Measurements from ENCODE around the gene PUM1.

PUM1 gene

GRCh38 chr1:30903343-30904034, 162.0 kb downstream of the PUM1 start:
- DNase-seq = no peak

DNA sequence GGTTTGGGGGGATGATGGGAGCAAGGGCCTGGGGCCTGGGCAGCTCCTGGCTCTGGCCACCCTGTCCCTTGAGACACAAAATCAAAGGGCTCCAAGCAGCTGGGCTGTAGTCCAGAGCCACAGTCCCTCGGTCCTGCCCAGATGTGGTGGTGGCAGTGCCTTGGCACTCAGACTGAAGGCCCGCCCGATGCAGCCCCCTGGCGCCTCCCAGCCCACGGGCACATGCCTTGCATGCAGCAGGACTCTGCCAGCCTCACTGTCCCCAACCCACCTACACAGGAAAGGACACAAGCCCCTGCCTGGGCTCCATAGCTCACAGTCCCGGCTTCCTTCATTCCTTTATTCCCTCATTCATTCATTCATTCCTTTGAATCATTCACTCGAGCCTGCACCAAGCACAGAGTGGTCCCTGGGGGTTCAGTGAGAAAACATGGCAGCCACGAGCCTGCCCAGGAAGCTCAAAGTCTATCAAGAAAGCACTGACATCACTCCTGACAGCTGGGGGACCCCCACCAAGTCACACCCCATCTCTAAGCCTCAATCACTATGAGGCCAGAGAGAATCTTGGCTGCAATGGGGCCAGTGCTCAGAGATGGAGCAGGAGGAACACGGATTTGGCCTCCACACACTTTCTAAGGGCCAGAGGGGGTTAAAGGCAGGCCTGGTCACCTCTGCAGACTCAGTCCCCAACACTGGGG, 162.8 kb downstream of the PUM1 start:
- no peak for DNase-seq

DNA sequence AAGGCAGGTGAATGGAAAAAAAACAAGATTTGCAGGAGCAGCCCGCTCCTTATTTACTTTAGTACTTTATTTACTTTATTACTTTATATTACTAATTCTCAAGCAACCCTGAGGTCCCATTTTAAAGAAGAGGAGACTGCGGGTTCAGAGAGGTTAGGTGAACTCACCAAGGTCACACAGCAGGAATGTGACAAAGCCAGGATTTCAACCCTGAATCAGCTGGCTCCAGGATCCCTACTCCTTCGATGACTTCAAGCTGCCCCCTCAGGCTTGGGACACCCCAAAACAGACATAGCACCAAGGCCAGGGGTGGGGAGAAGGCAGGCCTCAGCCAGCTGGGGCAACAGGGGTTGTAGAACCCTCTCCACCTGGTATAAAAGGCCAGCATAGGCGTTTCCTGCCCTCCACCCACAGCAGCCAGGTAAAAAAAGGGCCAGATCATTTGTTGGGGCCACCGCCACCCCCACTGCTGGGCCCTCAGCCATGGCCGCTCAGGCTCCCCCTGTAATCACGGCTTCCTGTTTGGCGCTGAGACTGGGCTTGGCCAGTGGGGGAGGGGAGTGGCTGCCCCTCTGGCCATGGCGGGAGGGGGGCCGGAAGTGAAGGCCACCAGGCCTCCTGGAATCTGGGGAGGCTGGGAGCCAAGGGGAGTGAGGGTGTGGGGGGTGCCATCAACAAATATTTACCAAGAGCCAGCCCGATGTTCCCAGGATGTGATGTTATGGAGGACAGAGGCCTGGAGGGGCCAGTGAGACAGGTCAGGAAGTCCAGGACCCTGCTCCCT, 163.5 kb downstream of the PUM1 start:
- DNase-seq = no peak

DNA sequence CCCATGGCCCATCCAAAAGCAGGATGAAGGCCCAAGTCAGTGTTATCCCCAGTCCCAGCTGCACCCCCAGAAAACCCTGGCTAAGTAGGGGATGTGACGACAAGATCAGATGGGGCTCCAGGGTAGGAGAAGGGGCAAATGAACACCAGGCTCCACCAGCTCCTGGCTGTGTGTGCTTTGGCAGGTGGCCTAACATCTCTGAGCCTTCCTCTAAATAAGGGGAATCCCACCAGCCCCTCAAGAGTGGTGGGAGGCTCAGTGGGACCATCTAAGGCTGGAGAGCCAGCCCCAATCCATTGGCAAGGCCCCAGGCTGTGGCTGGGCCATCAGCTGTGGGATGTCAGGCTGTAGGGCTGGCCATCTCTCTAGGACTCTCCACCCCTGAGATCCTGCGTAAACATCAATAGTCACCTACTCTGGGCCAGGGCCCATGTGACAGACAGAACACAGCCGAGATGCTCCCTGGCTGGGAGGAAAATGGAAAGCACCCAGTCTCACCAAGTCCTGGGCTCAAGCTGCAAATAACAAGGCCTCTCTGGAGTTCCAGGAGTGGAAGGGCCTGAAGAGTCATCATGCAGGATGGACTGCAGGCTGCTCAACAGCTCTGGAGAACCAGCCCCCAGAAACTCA, 164.5 kb downstream of the PUM1 start:
- no peak for DNase-seq

DNA sequence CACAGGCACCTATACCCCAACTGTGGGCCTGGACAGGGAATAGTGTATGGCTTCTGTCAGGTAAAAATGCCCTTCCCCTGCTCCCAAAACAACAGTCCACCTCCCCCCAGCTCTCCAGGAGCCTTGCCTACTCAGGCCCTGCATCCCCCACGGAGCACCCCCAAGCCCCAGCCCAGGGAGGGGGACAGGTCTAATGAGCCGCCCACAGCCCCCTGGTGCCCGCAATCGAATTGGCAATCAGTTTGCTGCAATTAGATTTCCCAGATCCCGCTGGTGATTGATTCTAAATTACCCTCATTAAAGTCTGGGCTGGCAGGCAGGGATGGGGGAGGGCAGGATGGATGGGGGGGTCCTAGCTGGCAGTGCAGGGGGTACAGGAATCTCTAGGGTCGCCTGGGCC, 165.0 kb downstream of the PUM1 start:
- no peak for DNase-seq

DNA sequence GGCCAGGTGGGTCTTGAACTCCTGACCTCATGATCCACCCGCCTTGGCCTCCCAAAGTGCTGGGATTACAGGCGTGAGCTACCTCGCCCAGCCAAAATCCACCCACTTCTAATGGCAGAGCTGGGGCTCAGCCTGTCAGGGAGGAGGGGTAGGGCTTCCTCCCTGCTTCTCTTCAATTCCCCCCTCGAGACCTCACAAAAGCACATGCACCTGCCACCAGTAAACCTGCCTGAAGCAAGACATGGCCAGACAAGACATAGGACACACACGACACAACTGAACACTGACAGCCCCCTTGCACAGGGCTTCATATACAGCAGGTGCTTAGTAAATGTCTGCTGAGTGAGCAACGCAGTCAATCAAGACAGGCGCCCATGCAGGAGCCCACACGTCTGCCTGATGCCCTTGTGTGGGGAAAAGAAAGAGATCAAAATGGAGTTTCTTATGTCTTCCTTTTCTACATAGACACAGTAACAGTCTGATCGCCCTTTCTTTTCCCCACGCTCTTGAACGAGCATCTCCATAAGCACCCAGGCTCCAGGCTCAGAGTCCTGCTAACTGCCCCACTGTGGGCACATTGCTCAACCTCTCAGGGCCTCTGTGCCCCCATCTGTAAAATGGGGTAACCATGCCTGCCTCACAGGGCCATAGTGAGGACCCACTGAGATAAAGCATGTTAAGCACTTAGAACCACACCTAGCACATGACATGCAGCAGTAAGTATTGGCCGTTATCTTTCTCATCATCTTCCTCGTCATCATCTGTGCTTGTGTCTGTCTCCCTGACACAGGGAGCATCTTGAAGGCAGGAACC, 165.7 kb downstream of the PUM1 start:
- DNase-seq = no peak

DNA sequence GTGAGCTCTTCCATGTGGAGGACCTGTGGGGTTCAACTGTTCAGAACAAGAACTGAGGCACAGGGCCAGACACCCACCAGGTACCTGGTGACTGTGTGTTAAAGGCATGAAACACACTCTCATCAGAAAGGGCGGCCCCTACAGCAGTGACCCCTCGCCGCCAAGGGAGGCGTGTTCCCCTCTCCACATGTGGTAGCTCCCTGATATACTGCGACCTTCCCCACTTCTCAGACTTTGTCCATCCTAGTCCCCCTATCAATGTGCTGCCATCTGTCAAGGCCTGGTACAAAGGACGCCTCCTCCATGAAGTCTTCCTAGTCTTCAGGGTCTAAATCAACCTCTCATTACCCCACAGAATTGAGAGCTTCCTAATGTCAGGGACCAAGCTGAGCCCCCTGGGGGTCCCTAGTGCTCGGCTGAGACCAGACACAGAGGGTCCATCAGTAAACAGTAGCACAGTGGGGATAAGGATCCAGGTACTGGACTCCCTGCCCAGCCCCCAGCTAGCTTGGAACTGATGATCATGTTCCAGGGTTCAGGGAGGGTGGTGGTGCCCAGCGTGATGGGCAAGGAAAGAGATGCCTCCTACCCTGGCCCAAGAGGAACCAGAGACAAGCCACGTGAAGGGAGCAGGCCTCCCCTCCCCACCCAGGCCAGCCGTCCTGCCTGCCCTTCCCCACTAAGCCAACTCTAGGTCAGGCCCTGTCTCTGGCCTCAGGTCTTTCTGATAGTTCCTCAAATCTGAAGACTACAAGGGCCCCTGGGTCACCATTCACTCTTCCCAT, 167.3 kb downstream of the PUM1 start:
- DNase-seq = no peak

DNA sequence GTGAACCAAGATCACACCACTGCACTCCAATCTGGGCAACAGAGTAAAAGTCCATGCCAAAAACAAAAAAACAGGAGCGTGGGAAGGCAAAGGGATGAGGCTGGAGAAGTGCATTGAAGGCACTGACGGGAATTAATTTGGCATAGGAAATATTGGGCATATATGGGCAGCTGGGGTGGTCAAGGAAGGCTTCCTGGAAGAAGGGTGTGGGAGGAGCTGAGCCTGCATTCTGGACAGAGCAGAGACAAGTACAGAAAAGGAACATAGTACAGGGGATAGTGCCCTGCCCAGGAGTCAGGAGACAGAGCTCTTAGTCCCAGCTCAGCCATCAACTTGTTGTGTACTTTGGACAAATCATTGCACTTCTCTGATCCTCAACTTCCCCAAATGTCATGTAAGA, 168.6 kb downstream of the PUM1 start:
- no peak for DNase-seq

GRCh38 chr1:30895944-30896660, 169.4 kb downstream of the PUM1 start:
- DNase-seq = no peak

GRCh38 chr1:30895382-30895943, 170.1 kb downstream of the PUM1 start:
- DNase-seq = no peak

DNA sequence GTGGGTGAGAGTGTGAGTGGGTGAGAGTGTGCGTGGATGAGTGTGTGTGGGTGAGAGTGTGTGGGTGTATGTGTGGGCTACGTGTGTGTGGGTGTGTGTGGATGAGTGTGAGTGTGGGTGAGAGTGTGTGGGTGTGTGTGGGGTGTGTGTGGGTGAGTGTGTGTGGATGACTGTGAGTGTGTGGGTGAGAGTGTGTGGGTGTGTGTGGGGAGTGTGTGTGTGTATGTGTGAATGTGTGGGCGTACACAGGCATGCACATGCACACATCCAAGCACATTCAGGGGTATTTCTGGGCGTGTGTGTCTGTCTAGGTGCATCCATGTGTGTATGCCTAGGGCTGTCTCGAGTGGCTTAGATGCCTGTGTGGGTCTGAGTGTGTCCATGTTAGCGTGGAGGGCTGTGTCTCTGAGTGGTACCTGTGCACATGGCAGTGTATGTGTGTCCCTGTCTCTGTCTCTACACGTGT, 171.0 kb downstream of the PUM1 start:
- no peak for DNase-seq

DNA sequence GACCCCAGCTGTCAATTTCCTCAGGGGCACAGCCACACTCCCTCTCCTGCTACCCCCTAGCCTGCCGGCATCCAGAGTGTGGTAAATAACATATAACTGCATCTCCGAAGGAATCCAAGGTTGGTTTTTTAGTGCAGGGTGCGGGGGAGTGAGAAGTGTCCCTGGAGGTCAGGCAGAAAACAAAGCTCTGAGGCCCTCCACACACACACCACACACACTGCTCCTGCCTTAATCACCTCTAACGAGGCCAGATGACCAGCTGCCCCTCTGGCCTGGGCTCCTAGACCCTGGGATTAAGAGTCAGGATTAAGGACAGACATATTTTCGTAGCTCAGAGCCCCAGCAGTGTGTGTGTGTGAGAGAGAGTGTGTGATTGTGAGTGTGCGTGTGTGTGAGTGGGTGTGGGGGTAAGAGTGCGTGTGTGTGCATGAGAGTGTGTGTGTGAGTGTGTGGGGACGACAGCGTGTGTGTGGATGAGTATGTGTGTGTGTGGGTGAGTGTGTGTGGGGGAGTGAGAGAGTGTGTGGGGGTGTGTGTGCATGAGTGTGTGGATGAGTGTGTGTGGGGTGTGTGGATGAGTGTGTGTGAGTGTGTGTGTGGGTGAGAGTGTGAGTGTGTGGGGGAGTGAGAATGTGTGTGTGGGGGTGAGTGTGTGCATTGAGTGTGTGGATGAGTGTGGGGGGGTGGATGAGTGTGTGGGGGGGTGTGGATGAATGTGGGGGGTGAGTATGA, 171.6 kb downstream of the PUM1 start:
- DNase-seq = no peak

- DNase-seq = no peak
Observed at GRCh38 chr1:30892671-30893073, 172.8 kb downstream of the PUM1 start.

GRCh38 chr1:30891227-30891552, 174.3 kb downstream of the PUM1 start:
- DNase-seq = no peak

- DNase-seq = no peak
Observed at GRCh38 chr1:30890502-30891226, 174.9 kb downstream of the PUM1 start.

DNA sequence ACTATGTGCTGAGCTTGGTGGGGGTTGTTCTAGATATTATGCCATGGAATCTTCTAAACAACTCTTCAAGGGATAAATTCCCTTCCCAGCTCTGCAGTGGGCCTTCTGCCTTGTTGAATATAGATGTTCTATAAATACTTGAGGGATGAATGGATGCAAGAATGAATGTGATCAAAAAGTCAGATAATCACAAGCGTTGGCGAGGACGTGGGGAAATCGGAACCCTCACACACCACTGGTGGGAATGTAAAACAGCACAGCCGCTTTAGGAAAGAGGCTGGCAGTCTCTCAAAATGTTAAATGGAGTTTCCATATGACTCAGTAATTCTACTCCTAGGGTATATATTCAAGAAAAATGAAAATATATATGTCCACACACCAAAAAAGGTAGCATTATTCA, 176.0 kb downstream of the PUM1 start:
- no peak for DNase-seq

GRCh38 chr1:30888975-30889374, 176.5 kb downstream of the PUM1 start:
- DNase-seq = no peak

DNA sequence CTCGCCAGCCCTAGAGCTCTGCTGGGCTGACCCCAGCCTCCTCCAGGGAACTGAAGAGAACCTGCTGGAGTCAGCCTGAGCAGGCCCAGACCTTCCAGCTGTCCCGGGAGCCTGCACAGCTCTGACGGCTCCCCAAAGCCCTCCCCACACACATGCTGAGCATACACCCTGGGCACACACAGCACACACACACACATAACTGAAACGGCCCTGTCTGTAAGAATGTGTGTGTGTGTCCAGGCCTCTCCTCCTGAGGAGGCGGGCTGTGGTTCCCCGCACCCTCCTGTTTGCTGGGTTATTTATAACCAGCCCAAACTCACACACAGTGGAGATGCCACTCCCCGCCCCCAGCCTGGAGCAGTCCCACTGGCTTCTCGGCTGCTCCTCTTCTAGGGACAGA, 177.1 kb downstream of the PUM1 start:
- no peak for DNase-seq

All from SHP77 treated with DMSO at 0.1 percent for 48 hours (cell line).